ENCODE results near the gene ADORA1.

ADORA1 gene

DNA sequence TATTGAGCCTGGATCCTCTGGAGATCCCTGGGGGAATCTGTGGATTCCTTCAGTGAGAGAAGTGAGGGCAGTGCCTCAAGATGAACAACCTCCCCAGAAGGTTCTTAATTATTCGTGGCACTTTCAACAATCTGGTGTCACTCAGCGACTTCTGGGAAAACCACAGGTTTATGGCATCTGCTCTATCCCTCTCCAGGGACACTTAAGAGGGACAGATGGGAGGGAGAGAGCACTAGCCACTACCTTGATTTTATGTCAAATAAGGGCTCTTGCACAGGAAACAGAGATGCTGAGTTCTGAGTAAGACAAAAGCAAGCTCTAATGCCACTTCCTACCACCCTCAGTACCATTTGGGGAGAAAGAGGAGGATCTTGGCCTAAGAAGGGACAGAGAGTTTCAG is 80.2 kb downstream of the ADORA1 start:
- no peak for TF ChIP-seq ZFX (IDR thresholded peaks at IDR 0.05)
- TF ChIP-seq, protein P1, sequence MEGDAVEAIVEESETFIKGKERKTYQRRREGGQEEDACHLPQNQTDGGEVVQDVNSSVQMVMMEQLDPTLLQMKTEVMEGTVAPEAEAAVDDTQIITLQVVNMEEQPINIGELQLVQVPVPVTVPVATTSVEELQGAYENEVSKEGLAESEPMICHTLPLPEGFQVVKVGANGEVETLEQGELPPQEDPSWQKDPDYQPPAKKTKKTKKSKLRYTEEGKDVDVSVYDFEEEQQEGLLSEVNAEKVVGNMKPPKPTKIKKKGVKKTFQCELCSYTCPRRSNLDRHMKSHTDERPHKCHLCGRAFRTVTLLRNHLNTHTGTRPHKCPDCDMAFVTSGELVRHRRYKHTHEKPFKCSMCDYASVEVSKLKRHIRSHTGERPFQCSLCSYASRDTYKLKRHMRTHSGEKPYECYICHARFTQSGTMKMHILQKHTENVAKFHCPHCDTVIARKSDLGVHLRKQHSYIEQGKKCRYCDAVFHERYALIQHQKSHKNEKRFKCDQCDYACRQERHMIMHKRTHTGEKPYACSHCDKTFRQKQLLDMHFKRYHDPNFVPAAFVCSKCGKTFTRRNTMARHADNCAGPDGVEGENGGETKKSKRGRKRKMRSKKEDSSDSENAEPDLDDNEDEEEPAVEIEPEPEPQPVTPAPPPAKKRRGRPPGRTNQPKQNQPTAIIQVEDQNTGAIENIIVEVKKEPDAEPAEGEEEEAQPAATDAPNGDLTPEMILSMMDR (conservative IDR thresholded peaks at IDR 0.05) = no peak
- H3K27ac ChIP-seq = no peak overlapping the region

DNA sequence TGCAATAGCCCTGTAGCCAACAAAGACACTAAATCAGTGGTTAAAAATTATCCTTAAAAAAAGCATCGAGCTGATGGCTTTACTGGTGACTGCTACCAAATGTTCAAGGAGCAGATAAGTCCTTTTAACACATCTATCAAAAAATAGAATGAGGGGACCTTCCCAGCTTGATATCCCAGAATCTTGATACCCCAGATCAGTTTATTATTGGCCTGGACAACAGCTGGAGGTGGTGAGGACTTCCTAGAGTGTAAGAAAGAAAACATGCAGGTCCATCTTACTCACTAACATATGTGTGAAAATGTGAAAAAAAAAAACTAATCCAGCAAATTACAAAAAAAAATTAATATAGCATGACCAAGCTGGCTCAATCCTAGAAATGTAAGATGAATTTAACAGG is 80.7 kb downstream of the ADORA1 start:
- H3K27ac ChIP-seq = no peak overlapping the region
- TF ChIP-seq, protein P1 (conservative IDR thresholded peaks at IDR 0.05) = no peak
- no peak for TF ChIP-seq ZFX (IDR thresholded peaks at IDR 0.05)

DNA sequence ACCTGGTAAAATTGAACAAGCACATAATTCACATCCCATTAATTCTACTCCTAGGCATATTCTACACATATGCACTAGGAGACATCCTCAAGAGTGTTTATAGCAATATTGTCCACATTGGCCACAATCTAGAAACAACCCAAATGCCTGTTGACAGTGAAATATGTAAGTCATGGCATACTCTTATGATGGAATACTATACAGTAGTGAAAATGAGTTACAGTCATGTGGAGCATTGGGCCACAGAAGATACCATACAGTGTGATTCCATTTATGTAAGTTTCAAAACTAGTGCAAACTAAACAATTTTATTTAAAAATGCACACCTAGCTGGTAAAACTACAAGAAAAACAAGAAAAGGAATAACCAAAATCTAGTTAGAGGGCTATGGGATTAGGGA is 82.8 kb downstream of the ADORA1 start:
- no peak overlapping the region for H3K27ac ChIP-seq
- TF ChIP-seq ZFX (IDR thresholded peaks at IDR 0.05) = no peak
- TF ChIP-seq, protein P1 (conservative IDR thresholded peaks at IDR 0.05) = no peak

DNA sequence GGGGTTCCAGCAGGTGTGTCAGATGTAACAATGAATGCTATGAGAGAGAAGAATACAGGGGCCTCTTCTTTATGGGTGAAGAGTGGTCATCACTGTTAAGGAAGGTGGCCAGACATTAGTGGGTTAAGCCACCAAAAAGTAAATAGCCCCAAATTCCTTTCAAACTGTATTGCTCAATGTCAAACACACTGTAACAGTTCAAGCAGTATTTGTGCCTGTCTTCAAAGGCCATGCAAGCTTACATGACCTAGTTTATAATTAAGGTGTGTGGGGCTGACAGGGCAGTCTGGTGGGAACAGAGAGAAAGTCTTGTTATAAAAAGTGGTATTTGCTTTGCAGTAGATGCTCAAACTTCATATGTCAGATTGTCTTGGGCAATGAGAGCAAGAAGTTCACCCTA is 83.5 kb downstream of the ADORA1 start:
- no peak overlapping the region for H3K27ac ChIP-seq
- TF ChIP-seq, protein P1 (conservative IDR thresholded peaks at IDR 0.05) = no peak
- no peak for TF ChIP-seq ZFX (IDR thresholded peaks at IDR 0.05)

DNA sequence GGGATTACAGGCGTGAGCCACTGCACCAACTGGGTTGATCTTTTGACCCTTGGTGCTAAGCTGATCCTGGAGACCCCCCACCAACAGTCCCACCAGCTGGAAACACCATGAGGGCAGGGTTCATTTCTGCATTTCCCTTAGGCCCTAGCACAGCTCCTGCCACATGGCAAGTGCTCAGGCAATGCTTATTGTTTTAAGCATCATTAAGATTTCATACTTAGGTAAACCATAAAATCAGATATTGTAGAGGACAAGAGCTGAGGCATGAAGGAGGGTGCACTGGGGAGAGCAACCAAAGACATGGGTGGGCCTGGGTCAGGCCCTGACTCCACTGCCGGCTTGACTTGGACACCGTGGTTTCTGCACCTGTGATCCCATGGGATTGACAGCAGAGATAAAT is 84.3 kb downstream of the ADORA1 start:
- H3K27ac ChIP-seq = no peak overlapping the region
- TF ChIP-seq, protein P1 (conservative IDR thresholded peaks at IDR 0.05) = no peak
- TF ChIP-seq ZFX (IDR thresholded peaks at IDR 0.05) = no peak

DNA sequence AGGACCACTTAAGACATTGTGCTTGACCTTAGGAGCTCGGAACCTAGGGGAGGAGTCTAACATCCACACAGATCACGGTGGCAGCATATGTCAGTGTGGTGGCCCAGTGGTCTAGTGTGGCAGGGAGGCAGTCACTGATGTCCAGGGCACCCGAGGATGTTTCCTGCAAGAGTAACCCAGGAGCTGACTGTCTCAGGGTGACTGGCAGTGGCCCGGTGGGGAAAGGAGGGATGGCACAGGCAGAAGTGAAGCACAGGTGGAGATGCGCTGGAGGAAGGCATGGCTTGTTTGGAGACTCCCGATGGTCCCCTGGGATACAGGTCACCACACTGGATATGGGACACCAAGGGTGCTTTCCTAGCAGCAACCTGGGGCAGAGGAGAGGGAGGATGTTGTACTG is 85.6 kb downstream of the ADORA1 start:
- no peak for TF ChIP-seq ZFX (IDR thresholded peaks at IDR 0.05)
- TF ChIP-seq, protein P1 (conservative IDR thresholded peaks at IDR 0.05) = no peak
- H3K27ac ChIP-seq = no peak overlapping the region

DNA sequence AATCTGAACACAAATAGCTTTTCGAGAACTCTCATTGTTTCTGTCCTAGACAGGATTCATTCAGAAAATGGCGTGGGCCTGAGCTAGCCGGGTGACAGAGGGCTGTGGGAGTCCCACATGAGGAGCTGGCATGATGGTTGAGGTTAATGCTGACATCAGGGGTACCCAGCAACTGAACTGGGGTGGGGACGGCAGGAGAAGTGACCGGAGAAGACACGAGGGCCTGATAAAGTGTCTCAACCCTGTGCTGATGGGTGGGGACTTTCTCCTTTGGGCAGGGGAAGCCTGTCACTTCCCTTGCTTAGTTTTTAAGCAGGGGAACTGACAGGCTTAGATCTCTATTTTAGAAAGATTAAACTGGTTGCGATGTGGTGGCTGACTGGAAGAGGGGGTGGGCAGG is 87.3 kb downstream of the ADORA1 start:
- TF ChIP-seq, protein P1 (conservative IDR thresholded peaks at IDR 0.05) = no peak
- TF ChIP-seq ZFX (IDR thresholded peaks at IDR 0.05) = no peak
- H3K27ac ChIP-seq = no peak overlapping the region
